Gastroesophageal sphincter (tissue), 3 donors: Measurements from ENCODE around the gene MLST8.

Experiments used
- CTCF ChIP-seq, 4 experiments: fragments of 200-600 bp in 2 of 4; fragments of 450-650 bp in 2 of 4; sonication (generic) in 1 of 4; IDR thresholded peaks; one replicate each; pipeline ENCODE4 v1.5.1; 2017 to 2019; ENCODE audit warnings: antibody characterized with exemption in 4 of 4, mild to moderate bottlenecking in 2 of 4, moderate library complexity in 2 of 4
- POLR2A ChIP-seq, 2 donors: fragments of 450-650 bp; IDR thresholded peaks; one replicate each; pipeline ENCODE4 v1.6.1; 2017; ENCODE audit warnings: antibody characterized with exemption in 2 of 2, mild to moderate bottlenecking in 2 of 2, moderate library complexity in 1 of 2

DNA sequence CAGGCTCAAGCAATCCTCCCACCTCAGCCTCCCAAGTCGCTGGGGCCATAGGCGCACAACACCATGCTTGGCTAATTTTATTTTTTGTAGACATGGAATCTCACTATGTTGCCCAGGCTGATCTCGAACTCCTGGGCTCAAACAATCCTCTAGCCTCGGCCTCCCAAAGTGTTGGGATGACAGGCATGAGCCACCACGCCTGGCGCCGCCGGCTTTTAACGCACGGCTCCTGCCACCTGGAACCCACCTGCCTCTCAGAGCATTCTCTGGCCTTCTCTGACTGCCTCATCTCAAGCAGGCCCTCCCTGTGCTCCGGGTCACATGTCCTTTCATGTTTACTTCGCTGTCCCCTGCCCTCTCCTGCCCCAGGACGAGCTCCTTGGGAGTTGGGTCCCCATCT is 19.2 kb upstream of the MLST8 start:
- TF ChIP-seq CTCF (IDR thresholded peaks at IDR 0.05), result no peak
- TF ChIP-seq POLR2A (IDR thresholded peaks at IDR 0.05), result no peak
